Peyer's patch (tissue), 4 donors: ENCODE data around the gene DNAJC15.

Experiments
- CTCF ChIP-seq, 6 experiments: fragments of 450-650 bp in 4 of 6; fragments of 200-600 bp in 2 of 6; sonication (generic) in 1 of 6; IDR thresholded peaks; one replicate each; pipeline ENCODE4 v1.5.1; 2017 to 2019; ENCODE audit warnings: antibody characterized with exemption in 6 of 6, mild to moderate bottlenecking in 3 of 6, moderate library complexity in 1 of 6
- POLR2A ChIP-seq, 2 donors: fragments of 450-650 bp; IDR thresholded peaks; one replicate each; pipeline ENCODE4 v1.5.1; 2017; ENCODE audit warnings: antibody characterized with exemption in 2 of 2, mild to moderate bottlenecking in 2 of 2, moderate library complexity in 2 of 2

- TF ChIP-seq CTCF (IDR thresholded peaks at IDR 0.05) (no peak), POLR2A (IDR thresholded peaks at IDR 0.05) (no peak)
Observed at GRCh38 chr13:43009506-43009905, 13.9 kb upstream of the DNAJC15 start.
